H1 (cell line): ENCODE results near the gene MBD5. TPM values are rescaled to one million over a fixed set of nuclear protein-coding genes. Genes with fewer than 3 reads are reported as not detected.

Experiments
- FOSL1 ChIP-seq: IDR thresholded peaks from 2 replicates; pipeline ENCODE4 v1.6.1; 2011; ENCODE audit warnings: mild to moderate bottlenecking, low read depth, low read length, moderate library complexity; ENCODE audit not compliant: insufficient read depth
- HDAC6 ChIP-seq: IDR thresholded peaks from one replicate; pipeline ENCODE4 v1.7.1; 2012; ENCODE audit warnings: low read depth, mild to moderate bottlenecking, inconsistent platforms, low read length, moderate library complexity
- MAFK ChIP-seq: IDR thresholded peaks from 2 replicates; pipeline ENCODE4 v1.6.1; 2012; ENCODE audit warnings: low read depth, mild to moderate bottlenecking, improper control_type of control experiment, low read length
- NANOG ChIP-seq: IDR thresholded peaks from 2 replicates; pipeline ENCODE4 v1.6.1; 2011; ENCODE audit warnings: low read length, low read depth, mild to moderate bottlenecking, inconsistent platforms; ENCODE audit not compliant: insufficient read depth, poor library complexity, severe bottlenecking
- SIX5 ChIP-seq: IDR thresholded peaks from 2 replicates; pipeline ENCODE4 v1.6.1; 2011; ENCODE audit warnings: mild to moderate bottlenecking, low read depth, low read length
- SP1 ChIP-seq: IDR thresholded peaks from 2 replicates; pipeline ENCODE4 v1.6.1; 2011; ENCODE audit warnings: low read depth, low read length
- SP2 ChIP-seq: IDR thresholded peaks from 2 replicates; pipeline ENCODE4 v1.6.1; 2012; ENCODE audit warnings: mild to moderate bottlenecking, low read length, inconsistent platforms
- TCF12 ChIP-seq: IDR thresholded peaks from 2 replicates; pipeline ENCODE4 v1.6.1; 2011; ENCODE audit warnings: low read depth, mild to moderate bottlenecking, low read length
- YY1 ChIP-seq: IDR thresholded peaks from 2 replicates; pipeline ENCODE4 v1.6.1; 2011; ENCODE audit warnings: low read depth, mild to moderate bottlenecking, low read length
- polyA plus RNA-seq, 7 experiments: library from polyadenylated mRNA; depleted of rRNA in 3 of 7; stranded (reverse) in 5 of 7; unstranded in 2 of 7; fragments of >200 nt in 5 of 7; fragments of 200-250 nt in 2 of 7; gene quantifications; 1 replicate in 5 of 7; 2 replicates in 1 of 7; 4 replicates in 1 of 7; pipeline versions ENCODE4 v1.2.1 to v1.2.3, GENCODE V29; 2011 to 2013; ENCODE audit warnings: missing spikeins in 2 of 7, mixed read lengths in 2 of 7
- total RNA-seq: library from RNA; stranded (reverse); fragmentation: NEBNext Ultra II Directional; extraction: Animal tissue kit (Norgen Biotek cat#: 25700); gene quantifications from 2 replicates; pipeline ENCODE4 v1.2.1, GENCODE V29; 2021
- TF ChIP-seq, protein P1 (sequence below): fragments of 300-600 bp; sonication (generic); IDR thresholded peaks from 2 replicates; pipeline ENCODE4 v1.7.1; 2012; ENCODE audit warnings: low read length, moderate library complexity, mild to moderate bottlenecking, inconsistent platforms; ENCODE audit not compliant: insufficient replicate concordance
- TF ChIP-seq, protein P2 (sequence below): IDR thresholded peaks from 2 replicates; pipeline ENCODE4 v1.6.1; 2012; ENCODE audit warnings: inconsistent platforms

The MBD5 gene
- total and polyA plus RNA-seq, 2 of the 8 experiments (the other 6 are each of a cell fraction or from before 2014, with no cell fraction given) = 9.7 to 29.4 TPM

DNA sequence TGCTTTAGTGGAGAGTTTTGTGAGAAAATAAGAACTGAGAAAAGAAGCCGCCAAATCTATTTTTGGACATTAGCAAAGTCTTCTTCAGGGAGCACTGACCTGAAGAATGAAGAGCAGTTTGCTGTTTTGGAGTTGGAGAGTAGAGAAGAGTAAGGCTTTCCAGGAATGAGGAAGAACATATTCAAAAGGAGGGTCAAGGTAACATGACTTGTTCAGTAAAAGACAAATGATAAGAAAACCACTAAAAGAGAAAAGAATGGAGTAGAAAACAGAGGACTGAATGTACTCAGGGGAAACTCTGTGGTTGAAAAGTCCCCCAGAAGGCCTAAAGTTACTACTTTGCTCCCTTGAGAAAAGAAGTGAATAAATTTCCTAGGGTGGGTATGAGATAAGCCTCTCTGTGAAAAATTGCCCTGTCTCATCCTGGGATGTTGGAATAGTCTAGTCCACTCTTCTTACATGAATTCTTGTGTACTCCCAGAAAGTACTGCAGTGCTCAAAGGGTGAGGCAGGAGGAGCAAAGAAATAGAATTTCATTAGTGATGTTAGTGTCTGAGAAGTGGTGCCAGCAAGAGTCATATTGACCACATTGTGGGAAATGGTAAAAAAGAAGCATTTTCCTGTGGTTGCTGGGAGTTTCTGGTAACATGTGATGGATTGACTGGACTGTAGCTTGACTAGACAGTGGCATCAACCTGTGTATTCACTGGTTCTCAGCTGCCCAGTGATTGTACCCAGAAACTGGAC is 27.8 kb downstream of the MBD5 start (continued):
- TF ChIP-seq, protein P1, sequence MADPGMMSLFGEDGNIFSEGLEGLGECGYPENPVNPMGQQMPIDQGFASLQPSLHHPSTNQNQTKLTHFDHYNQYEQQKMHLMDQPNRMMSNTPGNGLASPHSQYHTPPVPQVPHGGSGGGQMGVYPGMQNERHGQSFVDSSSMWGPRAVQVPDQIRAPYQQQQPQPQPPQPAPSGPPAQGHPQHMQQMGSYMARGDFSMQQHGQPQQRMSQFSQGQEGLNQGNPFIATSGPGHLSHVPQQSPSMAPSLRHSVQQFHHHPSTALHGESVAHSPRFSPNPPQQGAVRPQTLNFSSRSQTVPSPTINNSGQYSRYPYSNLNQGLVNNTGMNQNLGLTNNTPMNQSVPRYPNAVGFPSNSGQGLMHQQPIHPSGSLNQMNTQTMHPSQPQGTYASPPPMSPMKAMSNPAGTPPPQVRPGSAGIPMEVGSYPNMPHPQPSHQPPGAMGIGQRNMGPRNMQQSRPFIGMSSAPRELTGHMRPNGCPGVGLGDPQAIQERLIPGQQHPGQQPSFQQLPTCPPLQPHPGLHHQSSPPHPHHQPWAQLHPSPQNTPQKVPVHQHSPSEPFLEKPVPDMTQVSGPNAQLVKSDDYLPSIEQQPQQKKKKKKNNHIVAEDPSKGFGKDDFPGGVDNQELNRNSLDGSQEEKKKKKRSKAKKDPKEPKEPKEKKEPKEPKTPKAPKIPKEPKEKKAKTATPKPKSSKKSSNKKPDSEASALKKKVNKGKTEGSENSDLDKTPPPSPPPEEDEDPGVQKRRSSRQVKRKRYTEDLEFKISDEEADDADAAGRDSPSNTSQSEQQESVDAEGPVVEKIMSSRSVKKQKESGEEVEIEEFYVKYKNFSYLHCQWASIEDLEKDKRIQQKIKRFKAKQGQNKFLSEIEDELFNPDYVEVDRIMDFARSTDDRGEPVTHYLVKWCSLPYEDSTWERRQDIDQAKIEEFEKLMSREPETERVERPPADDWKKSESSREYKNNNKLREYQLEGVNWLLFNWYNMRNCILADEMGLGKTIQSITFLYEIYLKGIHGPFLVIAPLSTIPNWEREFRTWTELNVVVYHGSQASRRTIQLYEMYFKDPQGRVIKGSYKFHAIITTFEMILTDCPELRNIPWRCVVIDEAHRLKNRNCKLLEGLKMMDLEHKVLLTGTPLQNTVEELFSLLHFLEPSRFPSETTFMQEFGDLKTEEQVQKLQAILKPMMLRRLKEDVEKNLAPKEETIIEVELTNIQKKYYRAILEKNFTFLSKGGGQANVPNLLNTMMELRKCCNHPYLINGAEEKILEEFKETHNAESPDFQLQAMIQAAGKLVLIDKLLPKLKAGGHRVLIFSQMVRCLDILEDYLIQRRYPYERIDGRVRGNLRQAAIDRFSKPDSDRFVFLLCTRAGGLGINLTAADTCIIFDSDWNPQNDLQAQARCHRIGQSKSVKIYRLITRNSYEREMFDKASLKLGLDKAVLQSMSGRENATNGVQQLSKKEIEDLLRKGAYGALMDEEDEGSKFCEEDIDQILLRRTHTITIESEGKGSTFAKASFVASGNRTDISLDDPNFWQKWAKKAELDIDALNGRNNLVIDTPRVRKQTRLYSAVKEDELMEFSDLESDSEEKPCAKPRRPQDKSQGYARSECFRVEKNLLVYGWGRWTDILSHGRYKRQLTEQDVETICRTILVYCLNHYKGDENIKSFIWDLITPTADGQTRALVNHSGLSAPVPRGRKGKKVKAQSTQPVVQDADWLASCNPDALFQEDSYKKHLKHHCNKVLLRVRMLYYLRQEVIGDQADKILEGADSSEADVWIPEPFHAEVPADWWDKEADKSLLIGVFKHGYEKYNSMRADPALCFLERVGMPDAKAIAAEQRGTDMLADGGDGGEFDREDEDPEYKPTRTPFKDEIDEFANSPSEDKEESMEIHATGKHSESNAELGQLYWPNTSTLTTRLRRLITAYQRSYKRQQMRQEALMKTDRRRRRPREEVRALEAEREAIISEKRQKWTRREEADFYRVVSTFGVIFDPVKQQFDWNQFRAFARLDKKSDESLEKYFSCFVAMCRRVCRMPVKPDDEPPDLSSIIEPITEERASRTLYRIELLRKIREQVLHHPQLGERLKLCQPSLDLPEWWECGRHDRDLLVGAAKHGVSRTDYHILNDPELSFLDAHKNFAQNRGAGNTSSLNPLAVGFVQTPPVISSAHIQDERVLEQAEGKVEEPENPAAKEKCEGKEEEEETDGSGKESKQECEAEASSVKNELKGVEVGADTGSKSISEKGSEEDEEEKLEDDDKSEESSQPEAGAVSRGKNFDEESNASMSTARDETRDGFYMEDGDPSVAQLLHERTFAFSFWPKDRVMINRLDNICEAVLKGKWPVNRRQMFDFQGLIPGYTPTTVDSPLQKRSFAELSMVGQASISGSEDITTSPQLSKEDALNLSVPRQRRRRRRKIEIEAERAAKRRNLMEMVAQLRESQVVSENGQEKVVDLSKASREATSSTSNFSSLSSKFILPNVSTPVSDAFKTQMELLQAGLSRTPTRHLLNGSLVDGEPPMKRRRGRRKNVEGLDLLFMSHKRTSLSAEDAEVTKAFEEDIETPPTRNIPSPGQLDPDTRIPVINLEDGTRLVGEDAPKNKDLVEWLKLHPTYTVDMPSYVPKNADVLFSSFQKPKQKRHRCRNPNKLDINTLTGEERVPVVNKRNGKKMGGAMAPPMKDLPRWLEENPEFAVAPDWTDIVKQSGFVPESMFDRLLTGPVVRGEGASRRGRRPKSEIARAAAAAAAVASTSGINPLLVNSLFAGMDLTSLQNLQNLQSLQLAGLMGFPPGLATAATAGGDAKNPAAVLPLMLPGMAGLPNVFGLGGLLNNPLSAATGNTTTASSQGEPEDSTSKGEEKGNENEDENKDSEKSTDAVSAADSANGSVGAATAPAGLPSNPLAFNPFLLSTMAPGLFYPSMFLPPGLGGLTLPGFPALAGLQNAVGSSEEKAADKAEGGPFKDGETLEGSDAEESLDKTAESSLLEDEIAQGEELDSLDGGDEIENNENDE = no peak
- TF ChIP-seq SIX5 (no peak), FOSL1 (no peak), TCF12 (no peak), HDAC6 (no peak), MAFK (no peak), YY1 (no peak), NANOG (no peak), SP1 (no peak), SP2 (no peak)
- TF ChIP-seq, protein P2, sequence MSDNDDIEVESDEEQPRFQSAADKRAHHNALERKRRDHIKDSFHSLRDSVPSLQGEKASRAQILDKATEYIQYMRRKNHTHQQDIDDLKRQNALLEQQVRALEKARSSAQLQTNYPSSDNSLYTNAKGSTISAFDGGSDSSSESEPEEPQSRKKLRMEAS = no peak
